ENCODE measurements around the gene CAPZB. TPM values are rescaled to one million over a fixed set of nuclear protein-coding genes. Genes with fewer than 3 reads are reported as not detected.

The CAPZB gene
- polyA plus RNA-seq, 1 donor from 2014 or later: 159 TPM

DNA sequence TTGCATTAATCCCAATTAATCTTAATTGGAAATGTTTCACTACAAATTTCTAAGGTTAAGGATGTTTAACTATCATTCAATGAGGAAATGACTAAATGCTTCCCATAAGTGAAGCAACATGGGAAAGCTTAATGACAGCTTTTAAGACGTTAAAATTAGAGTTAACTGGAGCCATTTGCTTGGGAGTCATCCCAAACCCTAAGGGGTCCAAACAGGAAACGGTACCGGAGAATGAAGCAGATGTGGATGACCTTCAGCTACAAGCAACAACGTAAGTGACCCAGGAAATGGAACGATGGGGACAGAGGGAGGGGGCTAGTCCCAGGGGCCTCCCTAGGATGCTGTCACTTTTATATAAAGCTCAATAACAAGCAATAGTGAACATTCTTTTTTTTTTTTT, 62.2 kb downstream of the CAPZB start:
- Histone ChIP-seq H3K9ac (ENCODE audit: low read length) (no peak overlapping the region), H3K4me3 (ENCODE audit: low read length) (no peak overlapping the region), H3F3A (ENCODE audit: insufficient read depth, low read length, poor library complexity, severe bottlenecking) (no peaks in the 10 kb centered on the region), H2AFZ (ENCODE audit: low read depth, low read length) (no peak overlapping the region), H3K27me3 (ENCODE audit: insufficient read depth, low read depth, low read length) (no peaks in the 10 kb centered on the region), H4K20me1 (ENCODE audit: insufficient read depth) (no peaks in the 10 kb centered on the region), H3K36me3 (ENCODE audit: insufficient read depth, low read length) (no peaks in the 10 kb centered on the region), H3K9me3 (ENCODE audit: low read length) (no peaks in the 10 kb centered on the region), H3K9me2 (ENCODE audit: insufficient read depth, low read length) (no peaks in the 10 kb centered on the region), H3K79me2 (replicated peaks; ENCODE audit: insufficient read depth, low read length) (peaks cover 15% of the 10 kb centered on the region), H3K27ac (ENCODE audit: low read length) (no peak overlapping the region), H3K4me2 (ENCODE audit: low read length) (no peak overlapping the region)
- TF ChIP-seq TAF1 (IDR thresholded peaks at IDR 0.05; ENCODE audit: low read depth) (no peak), CTCF (IDR thresholded peaks at IDR 0.05; ENCODE audit: poor library complexity, severe bottlenecking) (no peak), SMC3 (conservative IDR thresholded peaks at IDR 0.05; ENCODE audit: poor library complexity) (no peak), POLR2AphosphoS5 (IDR thresholded peaks at IDR 0.05) (no peak), EZH2 (IDR thresholded peaks at IDR 0.05; ENCODE audit: borderline replicate concordance, insufficient read depth, low read length, poor library complexity, severe bottlenecking) (no peak), RAD21 (conservative IDR thresholded peaks at IDR 0.05) (no peak), EP300 (conservative IDR thresholded peaks at IDR 0.05; ENCODE audit: poor library complexity, severe bottlenecking) (no peak), MXI1 (conservative IDR thresholded peaks at IDR 0.05; ENCODE audit: poor library complexity, severe bottlenecking) (no peak)
- TF ChIP-seq, protein P1, sequence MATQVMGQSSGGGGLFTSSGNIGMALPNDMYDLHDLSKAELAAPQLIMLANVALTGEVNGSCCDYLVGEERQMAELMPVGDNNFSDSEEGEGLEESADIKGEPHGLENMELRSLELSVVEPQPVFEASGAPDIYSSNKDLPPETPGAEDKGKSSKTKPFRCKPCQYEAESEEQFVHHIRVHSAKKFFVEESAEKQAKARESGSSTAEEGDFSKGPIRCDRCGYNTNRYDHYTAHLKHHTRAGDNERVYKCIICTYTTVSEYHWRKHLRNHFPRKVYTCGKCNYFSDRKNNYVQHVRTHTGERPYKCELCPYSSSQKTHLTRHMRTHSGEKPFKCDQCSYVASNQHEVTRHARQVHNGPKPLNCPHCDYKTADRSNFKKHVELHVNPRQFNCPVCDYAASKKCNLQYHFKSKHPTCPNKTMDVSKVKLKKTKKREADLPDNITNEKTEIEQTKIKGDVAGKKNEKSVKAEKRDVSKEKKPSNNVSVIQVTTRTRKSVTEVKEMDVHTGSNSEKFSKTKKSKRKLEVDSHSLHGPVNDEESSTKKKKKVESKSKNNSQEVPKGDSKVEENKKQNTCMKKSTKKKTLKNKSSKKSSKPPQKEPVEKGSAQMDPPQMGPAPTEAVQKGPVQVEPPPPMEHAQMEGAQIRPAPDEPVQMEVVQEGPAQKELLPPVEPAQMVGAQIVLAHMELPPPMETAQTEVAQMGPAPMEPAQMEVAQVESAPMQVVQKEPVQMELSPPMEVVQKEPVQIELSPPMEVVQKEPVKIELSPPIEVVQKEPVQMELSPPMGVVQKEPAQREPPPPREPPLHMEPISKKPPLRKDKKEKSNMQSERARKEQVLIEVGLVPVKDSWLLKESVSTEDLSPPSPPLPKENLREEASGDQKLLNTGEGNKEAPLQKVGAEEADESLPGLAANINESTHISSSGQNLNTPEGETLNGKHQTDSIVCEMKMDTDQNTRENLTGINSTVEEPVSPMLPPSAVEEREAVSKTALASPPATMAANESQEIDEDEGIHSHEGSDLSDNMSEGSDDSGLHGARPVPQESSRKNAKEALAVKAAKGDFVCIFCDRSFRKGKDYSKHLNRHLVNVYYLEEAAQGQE (IDR thresholded peaks at IDR 0.05; ENCODE audit: borderline replicate concordance): no peak

- no peak for TF ChIP-seq TAF1 (IDR thresholded peaks at IDR 0.05; ENCODE audit: low read depth)
- TF ChIP-seq EP300 (conservative IDR thresholded peaks at IDR 0.05; ENCODE audit: poor library complexity, severe bottlenecking): no peak
- TF ChIP-seq, protein P1 (IDR thresholded peaks at IDR 0.05; ENCODE audit: borderline replicate concordance): no peak
- TF ChIP-seq SMC3 (conservative IDR thresholded peaks at IDR 0.05; ENCODE audit: poor library complexity): no peak
- TF ChIP-seq MXI1 (conservative IDR thresholded peaks at IDR 0.05; ENCODE audit: poor library complexity, severe bottlenecking): no peak
- no peak for TF ChIP-seq POLR2AphosphoS5 (IDR thresholded peaks at IDR 0.05)
- TF ChIP-seq CTCF (IDR thresholded peaks at IDR 0.05; ENCODE audit: poor library complexity, severe bottlenecking): no peak
- TF ChIP-seq EZH2 (IDR thresholded peaks at IDR 0.05; ENCODE audit: borderline replicate concordance, insufficient read depth, low read length, poor library complexity, severe bottlenecking): no peak
- no peak for TF ChIP-seq RAD21 (conservative IDR thresholded peaks at IDR 0.05)
- no peaks in the 10 kb centered on the region for H3K27me3 ChIP-seq (ENCODE audit: insufficient read depth, low read depth, low read length)
- no peaks in the 10 kb centered on the region for H4K20me1 ChIP-seq (ENCODE audit: insufficient read depth)
- H3K27ac ChIP-seq (ENCODE audit: low read length): no peak overlapping the region
- H3K36me3 ChIP-seq (ENCODE audit: insufficient read depth, low read length): no peaks in the 10 kb centered on the region
- H3K9ac ChIP-seq (ENCODE audit: low read length): no peak overlapping the region
- peaks cover 10% of the 10 kb centered on the region for H3K79me2 ChIP-seq (replicated peaks; ENCODE audit: insufficient read depth, low read length)
- no peak overlapping the region for H3K4me2 ChIP-seq (ENCODE audit: low read length)
- no peaks in the 10 kb centered on the region for H3F3A ChIP-seq (ENCODE audit: insufficient read depth, low read length, poor library complexity, severe bottlenecking)
- no peak overlapping the region for H2AFZ ChIP-seq (ENCODE audit: low read depth, low read length)
- no peaks in the 10 kb centered on the region for H3K9me2 ChIP-seq (ENCODE audit: insufficient read depth, low read length)
- no peak overlapping the region for H3K4me3 ChIP-seq (ENCODE audit: low read length)
- no peaks in the 10 kb centered on the region for H3K9me3 ChIP-seq (ENCODE audit: low read length)
Measured at GRCh38 chr1:19421365-19421764, 64.0 kb downstream of the CAPZB start.
